Mesothelial cell of epicardium (in vitro differentiated cells): Measurements from ENCODE around the gene TMEM17. TPM values are rescaled to one million over a fixed set of nuclear protein-coding genes. Genes with fewer than 3 reads are reported as not detected.
A peak's percentile ranks its signal among the peaks of the same experiment; 100 is the strongest.

Experiments used
- DNase-seq, 2 experiments: peaks; one replicate each; pipeline ENCODE4 v3.0.0; 2021; ENCODE audit warnings: low spot score in 2 of 2; ENCODE audit not compliant: unreplicated experiment in 2 of 2
- H3K27ac Mint-ChIP-seq: 2 replicates; pipeline ENCODE4 v1.8.0; 2021; ENCODE audit warnings: mixed read lengths
- H3K27me3 Mint-ChIP-seq: 2 replicates; pipeline ENCODE4 v1.8.0; 2021; ENCODE audit warnings: low read depth, mixed read lengths
- H3K36me3 Mint-ChIP-seq: 2 replicates; pipeline ENCODE4 v1.8.0; 2021; ENCODE audit warnings: mixed read lengths
- H3K4me1 Mint-ChIP-seq: 2 replicates; pipeline ENCODE4 v1.8.0; 2021; ENCODE audit warnings: mixed read lengths
- H3K4me3 Mint-ChIP-seq: 2 replicates; pipeline ENCODE4 v1.8.0; 2021; ENCODE audit warnings: mild to moderate bottlenecking, moderate library complexity, mixed read lengths
- H3K9me3 Mint-ChIP-seq: 2 replicates; pipeline ENCODE4 v1.8.0; 2021; ENCODE audit warnings: mixed read lengths
- total RNA-seq: library from RNA; stranded (reverse); gene quantifications from 3 replicates; pipeline ENCODE4 v1.2.1, GENCODE V29; 2021
- TF ChIP-seq, protein P1 (sequence below): fragments of 200-600 bp; sonication (generic); IDR thresholded peaks from one replicate; pipeline ENCODE4 v1.5.0; 2021; ENCODE audit warnings: antibody characterized with exemption; ENCODE audit not compliant: unreplicated experiment

Gene TMEM17
- total RNA-seq, 1 donor from 2014 or later: 4.2 TPM

GRCh38 chr2:62478093-62478580 is 27.9 kb downstream of the TMEM17 start:
- Mint-ChIP-seq H3K27me3 (no peaks in the 10 kb centered on the region), H3K4me3 (no peak overlapping the region), H3K36me3 (no peaks in the 10 kb centered on the region), H3K27ac (peak overlapping the region; percentile 52), H3K4me1 (peaks cover 50% of the 10 kb centered on the region), H3K9me3 (peaks cover 6% of the 10 kb centered on the region)
- TF ChIP-seq, protein P1, sequence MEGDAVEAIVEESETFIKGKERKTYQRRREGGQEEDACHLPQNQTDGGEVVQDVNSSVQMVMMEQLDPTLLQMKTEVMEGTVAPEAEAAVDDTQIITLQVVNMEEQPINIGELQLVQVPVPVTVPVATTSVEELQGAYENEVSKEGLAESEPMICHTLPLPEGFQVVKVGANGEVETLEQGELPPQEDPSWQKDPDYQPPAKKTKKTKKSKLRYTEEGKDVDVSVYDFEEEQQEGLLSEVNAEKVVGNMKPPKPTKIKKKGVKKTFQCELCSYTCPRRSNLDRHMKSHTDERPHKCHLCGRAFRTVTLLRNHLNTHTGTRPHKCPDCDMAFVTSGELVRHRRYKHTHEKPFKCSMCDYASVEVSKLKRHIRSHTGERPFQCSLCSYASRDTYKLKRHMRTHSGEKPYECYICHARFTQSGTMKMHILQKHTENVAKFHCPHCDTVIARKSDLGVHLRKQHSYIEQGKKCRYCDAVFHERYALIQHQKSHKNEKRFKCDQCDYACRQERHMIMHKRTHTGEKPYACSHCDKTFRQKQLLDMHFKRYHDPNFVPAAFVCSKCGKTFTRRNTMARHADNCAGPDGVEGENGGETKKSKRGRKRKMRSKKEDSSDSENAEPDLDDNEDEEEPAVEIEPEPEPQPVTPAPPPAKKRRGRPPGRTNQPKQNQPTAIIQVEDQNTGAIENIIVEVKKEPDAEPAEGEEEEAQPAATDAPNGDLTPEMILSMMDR: no peak
- DNase-seq: no peak

DNA sequence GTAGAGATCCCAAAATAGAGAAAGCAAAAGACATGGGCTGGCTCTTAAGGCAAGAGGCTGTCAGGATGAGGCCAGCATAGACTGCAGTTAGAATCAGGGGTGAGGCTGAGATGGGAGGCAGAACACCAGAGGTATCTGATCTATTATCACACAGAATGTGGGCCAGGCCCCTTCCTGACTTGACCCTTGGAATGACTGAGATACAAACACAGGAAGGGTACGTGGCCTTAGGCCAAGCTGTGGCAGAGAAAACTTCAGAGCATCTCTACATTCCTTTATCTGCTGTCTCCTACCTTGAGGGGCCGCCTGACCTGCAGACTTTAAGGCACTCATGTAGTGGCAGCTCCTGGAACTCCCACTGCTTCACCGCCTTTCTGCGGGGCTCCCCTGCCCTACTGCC is 28.4 kb downstream of the TMEM17 start:
- TF ChIP-seq, protein P1: no peak
- Mint-ChIP-seq H3K36me3 (no peaks in the 10 kb centered on the region), H3K9me3 (peaks cover 6% of the 10 kb centered on the region), H3K27me3 (no peaks in the 10 kb centered on the region), H3K27ac (peak overlapping the region; percentile 52), H3K4me1 (peaks cover 56% of the 10 kb centered on the region), H3K4me3 (no peak overlapping the region)
- DNase-seq: no peak

DNA sequence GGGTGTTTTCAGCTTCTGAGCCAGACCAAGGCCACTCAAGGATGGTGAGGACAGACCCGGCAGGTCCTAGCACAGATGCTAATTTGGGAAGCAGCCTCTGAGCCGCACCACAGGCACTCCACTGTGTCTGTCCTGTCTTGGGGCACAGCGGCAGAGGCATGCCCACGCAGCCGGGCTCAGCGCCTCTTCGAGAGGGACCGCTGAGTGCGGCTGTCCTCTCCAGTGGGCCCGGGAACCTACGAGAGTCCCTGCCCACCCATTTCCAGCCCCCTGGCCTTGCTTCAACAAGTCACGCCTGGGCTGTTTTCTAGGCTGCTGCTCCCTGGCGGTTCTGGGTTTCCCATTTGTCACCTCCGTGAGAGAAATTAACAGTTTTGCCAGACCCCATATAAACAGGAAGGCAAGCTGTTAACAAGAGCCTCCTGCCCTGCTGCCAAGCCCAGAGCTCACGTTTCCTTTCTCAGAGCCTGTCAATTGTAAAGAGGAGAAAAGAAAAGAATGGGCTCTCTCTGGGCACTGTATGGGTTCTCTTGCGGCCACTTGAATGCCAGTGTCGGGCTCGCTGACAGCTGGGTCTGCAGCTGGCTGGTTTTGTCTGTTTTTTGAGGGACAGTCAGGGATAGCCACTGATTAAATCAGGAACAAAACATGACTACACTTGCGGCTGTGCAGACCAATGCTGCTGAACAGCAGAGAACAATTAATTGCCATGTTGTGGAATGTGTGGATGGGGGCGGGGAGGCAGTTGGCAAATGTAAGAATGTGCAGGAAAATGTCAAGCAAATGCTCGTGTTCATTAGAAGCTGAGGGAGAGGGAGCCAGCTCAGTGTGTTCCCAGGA is 30.6 kb downstream of the TMEM17 start:
- no peaks in the 10 kb centered on the region for H3K36me3 Mint-ChIP-seq
- H3K27me3 Mint-ChIP-seq: no peaks in the 10 kb centered on the region
- no peak overlapping the region for H3K27ac Mint-ChIP-seq
- DNase-seq: no peak
- peaks cover 4% of the 10 kb centered on the region for H3K9me3 Mint-ChIP-seq
- peaks cover 67% of the 10 kb centered on the region for H3K4me1 Mint-ChIP-seq
- TF ChIP-seq, protein P1: no peak
- no peak overlapping the region for H3K4me3 Mint-ChIP-seq

GRCh38 chr2:62474176-62474575 is 31.8 kb downstream of the TMEM17 start:
- H3K27me3 Mint-ChIP-seq: no peaks in the 10 kb centered on the region

DNA sequence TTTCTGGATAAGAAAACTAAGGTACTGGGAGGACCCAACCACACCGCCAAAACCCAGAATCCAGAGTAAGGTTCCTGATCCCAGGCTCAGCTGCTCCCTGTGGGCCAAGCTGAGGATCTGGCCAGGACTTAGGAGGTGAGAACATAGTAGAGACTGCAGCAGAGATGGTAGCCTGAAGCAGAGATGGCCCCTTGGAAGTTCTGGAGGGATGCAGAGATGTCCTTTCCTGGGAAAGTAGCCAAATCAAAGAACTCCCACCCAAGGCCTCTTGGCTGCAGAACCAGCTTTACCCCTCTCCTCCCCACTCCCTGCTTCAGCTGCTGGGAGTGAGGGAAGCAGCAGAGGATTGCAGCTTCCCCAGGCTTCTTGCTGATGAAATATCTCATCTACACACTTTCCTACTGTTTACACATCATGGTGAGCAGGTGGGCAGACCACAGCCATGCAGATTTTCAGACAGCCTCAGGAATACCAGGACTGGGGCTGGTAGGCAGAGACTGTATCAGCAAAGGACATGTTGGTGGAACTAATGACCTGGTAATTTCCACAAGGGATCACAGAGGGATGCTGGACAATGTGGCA is 32.7 kb downstream of the TMEM17 start:
- no peaks in the 10 kb centered on the region for H3K9me3 Mint-ChIP-seq
- no peak overlapping the region for H3K27ac Mint-ChIP-seq
- no peaks in the 10 kb centered on the region for H3K36me3 Mint-ChIP-seq
- peaks cover 66% of the 10 kb centered on the region for H3K4me1 Mint-ChIP-seq
- no peak for DNase-seq
- no peak overlapping the region for H3K4me3 Mint-ChIP-seq
- TF ChIP-seq, protein P1: no peak
- no peaks in the 10 kb centered on the region for H3K27me3 Mint-ChIP-seq

More at GRCh38 chr2:62474176-62474575, 31.8 kb downstream of the TMEM17 start:
- TF ChIP-seq, protein P1: no peak
- no peaks in the 10 kb centered on the region for H3K9me3 Mint-ChIP-seq
- no peak overlapping the region for H3K4me3 Mint-ChIP-seq
- no peaks in the 10 kb centered on the region for H3K36me3 Mint-ChIP-seq
- H3K27ac Mint-ChIP-seq: no peak overlapping the region
- H3K4me1 Mint-ChIP-seq: peaks cover 67% of the 10 kb centered on the region
- DNase-seq: no peak
